A673 (cell line): ENCODE data around the gene TXNRD2. TPM values are rescaled to one million over a fixed set of nuclear protein-coding genes. Genes with fewer than 3 reads are reported as not detected.
A peak's percentile ranks its signal among the peaks of the same experiment; 100 is the strongest.

Source experiments
- BruUV-seq: library from RNA; stranded (reverse); fragments of 400-500 nt; replicated peaks from 2 replicates; lab custom pipeline; 2021; lab: Mats Ljungman, UMichigan
- CTCF ChIA-PET: fragments of 300-600 bp; sonication (Branson Sonifier 250); formaldehyde crosslinking; loops from one replicate; lab custom pipeline; 2022; ENCODE audit warnings: antibody characterized with exemption; lab: Charles Lee
- POLR2A ChIA-PET: fragments of 300-600 bp; sonication (Branson Sonifier 250); formaldehyde crosslinking; loops from one replicate; lab custom pipeline; 2022; ENCODE audit warnings: antibody characterized with exemption; ENCODE audit not compliant: low non-redundant PET; lab: Charles Lee
- DNase-seq: peaks from one replicate; pipeline ENCODE4 v3.0.0-alpha.2; 2015; ENCODE audit warnings: low spot score
- H3K27ac ChIP-seq: fragments of 200-600 bp; sonication (generic); 2 replicates; pipeline ENCODE4 v1.5.1; 2016; ENCODE audit warnings: mixed run types, low read depth, mild to moderate bottlenecking, mixed read lengths, antibody characterized with exemption, low read length; ENCODE audit not compliant: poor library complexity, severe bottlenecking
- H3K27me3 ChIP-seq: fragments of 200-600 bp; sonication (generic); replicated peaks from 2 replicates; pipeline ENCODE4 v1.6.1; 2017; ENCODE audit warnings: mixed run types, low read depth, mild to moderate bottlenecking, mixed read lengths, antibody characterized with exemption, low read length; ENCODE audit not compliant: insufficient read depth, poor library complexity
- H3K36me3 ChIP-seq: fragments of 200-600 bp; sonication (generic); 2 replicates; pipeline ENCODE4 v1.6.1; 2016; ENCODE audit warnings: mixed run types, mild to moderate bottlenecking, mixed read lengths, antibody characterized with exemption, low read length; ENCODE audit not compliant: insufficient read depth, poor library complexity, severe bottlenecking
- H3K4me1 ChIP-seq: fragments of 200-600 bp; sonication (generic); 2 replicates; pipeline ENCODE4 v1.6.1; 2017; ENCODE audit warnings: mixed run types, mild to moderate bottlenecking, mixed read lengths, antibody characterized with exemption, low read length; ENCODE audit not compliant: insufficient read depth, poor library complexity, severe bottlenecking
- H3K4me3 ChIP-seq: fragments of 200-600 bp; sonication (generic); 2 replicates; pipeline ENCODE4 v1.5.1; 2016; ENCODE audit warnings: low read depth, mixed run types, mild to moderate bottlenecking, mixed read lengths, low read length; ENCODE audit not compliant: poor library complexity, severe bottlenecking
- H3K9me3 ChIP-seq: fragments of 200-600 bp; sonication (generic); 2 replicates; pipeline ENCODE4 v1.6.1; 2016; ENCODE audit warnings: mixed run types, low read depth, mild to moderate bottlenecking, mixed read lengths, antibody characterized with exemption, low read length; ENCODE audit not compliant: poor library complexity, severe bottlenecking
- CTCF ChIP-seq: fragments of 300-800, 200-600 bp; sonication (generic); conservative IDR thresholded peaks from 2 replicates; pipeline ENCODE4 v1.5.1; 2017; ENCODE audit warnings: low read depth, mild to moderate bottlenecking, antibody characterized with exemption, low read length, moderate library complexity, mixed read lengths
- EZH2 ChIP-seq: fragments of 200-600 bp; sonication (generic); IDR thresholded peaks from 2 replicates; pipeline ENCODE4 v1.6.1; 2017; ENCODE audit warnings: borderline replicate concordance, low read depth, mild to moderate bottlenecking, mixed read lengths, antibody characterized with exemption, low read length; ENCODE audit not compliant: poor library complexity, severe bottlenecking
- intact Hi-C: fragments of 100-400 bp; cut with micrococcal nuclease; formaldehyde crosslinking; loops from one replicate; pipeline ENCODE4 v1.10.0; 2022; ENCODE audit not compliant: unreplicated experiment
- total RNA-seq: library from RNA; stranded (reverse); gene quantifications from 2 replicates; pipeline ENCODE4 v1.2.3, GENCODE V29; 2021

TXNRD2 gene
- total RNA-seq, 1 experiment from 2014 or later, result 32.6 TPM

DNA sequence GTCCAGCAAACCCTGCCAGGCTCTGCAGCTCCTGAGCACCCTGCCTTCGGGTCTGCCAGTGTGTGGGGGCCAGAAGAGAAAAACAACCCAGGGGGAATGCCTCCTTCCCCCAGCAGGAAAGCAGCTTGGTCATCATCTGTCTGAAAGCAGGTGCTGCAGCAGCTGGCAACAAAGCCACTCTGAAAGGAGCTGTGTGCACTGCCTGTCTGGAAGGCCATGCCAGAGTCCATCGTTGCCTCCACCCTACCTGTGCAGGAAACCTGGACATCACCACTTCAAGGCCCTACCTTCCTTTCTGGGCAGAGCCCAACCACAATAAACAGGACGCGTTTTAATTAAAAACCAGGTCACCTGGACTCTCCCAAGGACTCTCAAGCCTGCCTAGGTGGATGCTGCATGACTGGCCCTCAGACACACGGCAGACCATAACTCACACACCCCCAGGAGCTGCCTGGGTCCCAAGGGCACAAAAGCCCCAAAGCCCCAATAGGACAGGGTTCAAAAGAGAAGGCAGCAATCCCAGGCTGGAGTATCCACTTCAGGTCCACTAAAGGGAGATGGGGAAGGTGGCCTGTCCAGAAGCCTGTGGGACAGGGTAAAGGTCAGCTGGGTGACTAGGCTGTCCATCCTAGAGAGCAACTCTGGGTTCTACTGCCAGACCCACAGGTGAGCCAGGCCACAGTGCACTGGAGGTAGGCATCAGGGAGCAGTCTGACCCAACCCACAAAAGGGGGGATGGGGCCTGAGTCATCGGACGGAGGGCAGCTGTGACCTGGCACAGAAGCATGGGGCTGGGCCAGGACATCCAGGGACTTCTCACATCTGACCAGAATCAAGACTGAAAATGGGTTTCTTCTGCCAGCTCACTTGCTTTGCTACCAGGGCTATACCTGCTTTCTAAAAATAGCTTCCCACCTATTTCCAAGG lies 93.1 kb downstream of the TXNRD2 start:
- no peak overlapping the region for H3K27ac ChIP-seq
- POLR2A ChIA-PET, result no interaction called here
- intact Hi-C loops, result no loop called here
- TF ChIP-seq EZH2, result no peak
- no peak for TF ChIP-seq CTCF
- CTCF ChIA-PET, result no interaction called here
- peaks cover 4% of the 10 kb centered on the region for H3K4me1 ChIP-seq
- H3K36me3 ChIP-seq, result peaks cover 32% of the 10 kb centered on the region
- BruUV-seq, result TSS peak; percentile 2
- no peaks in the 10 kb centered on the region for H3K27me3 ChIP-seq
- no peaks in the 10 kb centered on the region for H3K9me3 ChIP-seq
- DNase-seq, result no peak
- no peak overlapping the region for H3K4me3 ChIP-seq

DNA sequence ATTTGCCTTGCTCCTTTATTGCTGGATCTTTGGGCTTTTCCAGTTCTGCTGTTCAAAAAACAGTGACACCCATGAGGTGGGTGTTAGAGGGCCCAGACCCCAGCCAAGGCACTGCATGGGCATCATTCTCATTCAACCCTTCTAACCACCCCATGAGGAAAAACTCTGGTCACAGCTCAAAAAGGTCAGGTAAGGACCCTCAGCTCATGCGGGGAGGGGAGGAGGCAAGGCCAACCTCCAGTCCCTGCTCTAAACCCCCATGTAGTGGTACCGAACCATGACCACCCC lies 94.3 kb downstream of the TXNRD2 start:
- Histone ChIP-seq H3K4me1 (no peaks in the 10 kb centered on the region), H3K27ac (no peak overlapping the region), H3K9me3 (no peaks in the 10 kb centered on the region), H3K27me3 (no peaks in the 10 kb centered on the region), H3K36me3 (peaks cover 29% of the 10 kb centered on the region), H3K4me3 (no peak overlapping the region)
- DNase-seq, result no peak
- intact Hi-C loops, result no loop called here
- TF ChIP-seq CTCF, result no peak
- TF ChIP-seq EZH2, result no peak
- ChIA-PET POLR2A (no interaction called here), CTCF (no interaction called here)
- no TSS peak for BruUV-seq

DNA sequence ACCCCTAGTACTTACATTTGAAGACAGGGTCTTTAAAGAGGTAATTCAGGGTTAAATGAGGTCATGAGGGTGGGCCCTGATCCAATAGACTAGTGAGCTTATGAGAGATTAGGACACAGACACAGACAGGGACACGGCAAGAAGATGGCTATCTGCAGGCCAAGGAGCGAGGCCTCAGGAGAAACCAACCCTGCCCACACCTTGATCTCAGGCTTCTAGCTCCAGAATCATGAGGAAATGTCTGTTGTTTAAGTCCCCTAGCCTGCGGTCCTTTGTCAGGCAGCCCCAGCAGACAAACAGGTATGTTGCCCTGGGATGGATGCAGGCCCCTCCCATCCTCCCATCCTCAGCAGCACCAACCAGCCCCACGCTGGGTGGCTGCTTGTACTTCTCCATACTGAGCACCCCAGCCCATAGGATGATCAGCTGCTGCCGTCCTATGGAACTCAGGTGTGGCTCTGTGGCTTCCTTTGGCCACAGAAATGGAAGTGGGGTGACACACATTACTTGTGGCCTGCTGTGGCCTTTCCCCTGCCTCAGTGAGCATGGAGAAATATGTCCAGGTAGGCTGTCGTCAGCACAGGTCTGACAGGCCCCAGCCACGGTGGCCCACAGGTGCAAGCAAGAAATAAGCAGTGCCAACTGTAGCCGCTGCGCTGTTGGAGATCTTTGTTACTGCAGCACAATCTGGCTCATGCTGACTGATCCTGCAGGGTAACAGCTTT lies 94.8 kb downstream of the TXNRD2 start:
- no peak for DNase-seq
- intact Hi-C loops, result no loop called here
- H3K27me3 ChIP-seq, result no peaks in the 10 kb centered on the region
- H3K27ac ChIP-seq, result no peak overlapping the region
- POLR2A ChIA-PET, result no interaction called here
- H3K4me3 ChIP-seq, result no peak overlapping the region
- CTCF ChIA-PET, result no interaction called here
- no peak for TF ChIP-seq EZH2
- no peak for TF ChIP-seq CTCF
- no TSS peak for BruUV-seq
- H3K9me3 ChIP-seq, result no peaks in the 10 kb centered on the region
- H3K4me1 ChIP-seq, result no peaks in the 10 kb centered on the region
- peaks cover 24% of the 10 kb centered on the region for H3K36me3 ChIP-seq
